Kidney capillary endothelial cell (primary cell): Measurements from ENCODE around the gene ARHGAP28.

ENCODE experiments used
- DNase-seq: peaks from one replicate; pipeline ENCODE4 v3.0.0-alpha.2; 2018; ENCODE audit warnings: low spot score

The ARHGAP28 gene

DNA sequence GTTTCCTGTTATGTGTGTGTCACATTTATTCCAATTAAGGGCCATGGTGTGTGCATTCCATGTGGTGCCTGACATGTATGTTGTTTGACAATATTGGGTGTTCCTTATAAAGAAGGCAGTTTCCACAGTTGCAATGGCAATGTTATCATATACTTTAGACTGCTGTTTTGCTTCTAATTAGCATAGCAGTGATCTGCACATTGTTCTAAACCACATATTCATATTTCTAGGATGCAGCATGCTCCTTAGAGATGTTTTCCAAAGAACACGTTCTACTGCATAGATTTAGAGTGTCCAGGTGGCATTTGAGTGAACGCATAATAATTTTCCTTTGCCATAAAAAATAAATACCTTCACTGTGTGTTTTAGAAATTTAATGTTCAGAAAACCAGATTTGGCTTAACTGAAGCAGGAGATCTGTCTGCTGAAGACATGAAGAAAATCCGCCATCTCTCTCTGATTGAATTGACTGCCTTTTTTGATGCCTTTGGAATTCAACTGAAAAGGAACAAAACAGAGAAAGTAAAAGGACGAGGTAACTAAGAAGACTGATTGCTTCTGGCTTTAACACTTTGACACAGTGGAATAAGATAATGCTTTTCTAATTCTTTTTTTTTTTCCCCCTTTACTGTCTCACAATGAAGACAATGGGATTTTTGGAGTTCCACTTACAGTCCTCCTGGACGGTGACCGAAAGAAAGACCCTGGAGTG, 143.7 kb downstream of the ARHGAP28 start:
- DNase-seq, result no peak

DNA sequence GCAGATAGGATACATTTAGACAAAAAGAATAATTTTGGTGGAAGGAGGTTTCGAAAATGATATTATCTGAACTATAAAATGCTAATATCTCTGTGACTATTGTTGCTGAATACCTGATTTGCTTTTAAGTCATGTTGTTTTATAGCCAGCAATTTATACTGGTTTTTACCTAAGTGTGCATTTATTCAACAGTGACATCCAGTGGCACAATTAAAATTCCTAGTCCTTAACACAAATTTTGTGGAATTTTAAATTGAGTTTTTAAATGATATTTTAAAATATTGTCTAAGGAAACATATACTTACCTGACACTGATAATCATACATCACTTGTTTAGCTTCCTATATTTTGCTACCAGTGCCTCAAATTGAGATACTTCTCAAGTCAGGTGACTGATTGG, 144.8 kb downstream of the ARHGAP28 start:
- DNase-seq, result no peak

DNA sequence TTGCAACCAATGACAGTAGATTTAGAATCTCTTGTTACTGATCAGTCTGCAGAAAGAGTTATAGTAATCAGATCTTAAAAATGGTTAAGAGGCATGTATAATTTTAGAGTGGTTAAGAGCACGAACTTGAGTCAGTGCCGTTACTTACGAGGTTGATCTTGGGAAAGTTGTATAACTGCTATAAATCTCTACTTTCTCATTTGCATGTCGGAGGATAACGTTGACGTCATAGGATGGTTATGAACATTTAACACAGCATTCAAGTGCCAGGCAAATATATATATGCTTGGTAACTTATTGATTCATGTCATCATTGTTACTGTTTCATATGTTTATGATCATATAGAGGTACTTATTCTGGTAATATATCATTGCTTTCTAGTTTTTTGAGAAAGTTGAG, 146.2 kb downstream of the ARHGAP28 start:
- DNase-seq, result no peak

GRCh38 chr18:6876641-6877041, 147.1 kb downstream of the ARHGAP28 start:
- no peak for DNase-seq

DNA sequence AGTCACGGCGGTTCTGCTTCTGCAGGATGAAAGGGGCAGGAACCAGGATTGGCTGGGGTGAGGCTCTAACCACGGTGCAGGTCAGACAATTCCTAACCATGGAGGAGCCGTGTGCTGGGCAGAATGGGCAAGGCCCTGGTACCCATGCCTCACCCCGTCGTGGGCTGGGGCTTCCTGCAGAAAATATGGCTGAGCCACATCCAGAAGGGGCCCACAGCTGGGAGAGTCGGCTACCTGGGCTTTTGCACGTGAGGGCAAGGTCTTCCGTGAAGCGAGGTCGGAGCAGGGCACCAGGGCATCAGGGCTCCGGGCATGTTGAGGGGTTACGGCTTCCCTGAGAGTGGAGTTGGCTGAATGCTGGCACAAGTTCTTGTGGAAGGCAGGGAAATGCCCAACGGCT, 147.8 kb downstream of the ARHGAP28 start:
- DNase-seq, result no peak

GRCh38 chr18:6878556-6879297, 149.2 kb downstream of the ARHGAP28 start:
- no peak for DNase-seq

DNA sequence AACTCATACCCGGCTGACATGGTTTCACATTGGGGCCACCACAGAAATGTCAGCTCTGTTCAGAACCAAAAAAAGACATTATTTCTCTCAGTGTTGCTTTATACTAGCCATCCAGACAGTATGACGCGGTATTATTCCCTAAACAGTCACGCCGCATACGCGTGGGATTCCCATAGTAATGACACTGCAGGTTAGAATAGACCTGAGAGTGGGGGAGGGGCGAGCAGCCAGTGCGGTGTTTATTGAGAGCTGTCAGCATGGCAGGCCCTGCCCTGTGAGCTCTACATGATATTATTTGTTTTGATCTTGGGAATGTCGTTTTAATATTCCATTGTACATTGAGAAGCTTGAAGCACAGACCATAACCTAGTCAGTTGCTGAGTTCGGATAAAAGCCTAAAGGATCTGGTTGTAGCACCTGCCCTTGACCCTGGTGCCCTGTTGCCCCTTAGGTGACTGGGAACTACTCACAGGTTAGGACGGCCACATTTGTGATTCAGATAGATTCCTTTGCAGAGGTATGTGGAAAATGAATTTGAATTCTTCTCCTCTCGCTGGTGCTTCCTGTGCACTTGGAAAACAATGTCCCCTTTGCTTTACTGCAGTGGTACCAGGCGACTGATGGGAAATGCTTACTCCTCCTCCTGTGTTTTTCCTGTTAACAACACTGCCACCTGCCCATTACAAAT, 150.1 kb downstream of the ARHGAP28 start:
- no peak for DNase-seq

- no peak for DNase-seq
Observed at GRCh38 chr18:6881034-6881820, 151.7 kb downstream of the ARHGAP28 start.

DNA sequence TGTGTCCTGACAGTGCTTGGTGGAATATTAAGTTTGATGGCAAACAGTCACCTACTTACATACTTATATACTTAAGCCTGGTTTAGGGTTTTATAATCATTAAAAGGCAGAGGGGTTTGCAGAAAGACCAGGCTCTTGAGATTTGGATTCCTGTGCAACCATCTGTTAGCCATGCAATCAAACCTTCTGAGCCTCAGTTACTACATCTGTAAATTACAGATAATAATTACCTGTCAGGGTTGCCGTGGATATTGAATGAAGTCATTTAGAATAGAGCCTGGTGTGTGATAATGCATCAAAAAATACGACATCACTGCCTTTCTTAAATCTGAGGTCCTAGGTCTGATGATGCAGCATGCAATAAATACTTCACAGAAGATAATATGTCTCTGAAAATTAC, 152.9 kb downstream of the ARHGAP28 start:
- no peak for DNase-seq

DNA sequence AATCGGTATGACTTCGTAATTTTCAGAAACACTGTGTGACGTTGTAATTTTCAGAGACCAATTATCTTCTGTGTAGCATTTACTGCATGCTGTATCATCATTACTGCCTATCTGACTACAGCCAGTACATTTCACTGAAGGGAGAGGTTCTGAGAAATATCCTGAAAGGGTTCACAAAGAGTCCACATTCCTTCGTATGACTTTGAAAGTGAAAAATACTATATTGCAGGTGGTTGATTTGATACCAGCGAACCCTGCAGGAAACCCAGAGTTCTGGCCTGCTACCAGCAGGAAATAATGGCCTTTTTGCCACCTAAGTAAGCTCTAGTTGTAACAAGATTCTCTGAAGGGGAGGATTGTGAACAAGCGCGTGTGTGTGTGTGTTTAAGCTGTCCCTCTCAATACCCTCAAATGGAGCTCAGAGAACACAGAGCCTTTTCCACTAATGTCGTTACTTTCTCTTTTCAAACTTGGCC, 155.5 kb downstream of the ARHGAP28 start:
- no peak for DNase-seq

GRCh38 chr18:6885992-6886796, 156.7 kb downstream of the ARHGAP28 start:
- DNase-seq, result peak; percentile 68

- DNase-seq, result no peak
Observed at GRCh38 chr18:6886797-6887330, 157.3 kb downstream of the ARHGAP28 start.

- DNase-seq, result no peak
Observed at GRCh38 chr18:6891788-6892187, 162.3 kb downstream of the ARHGAP28 start.

GRCh38 chr18:6901286-6901926, 171.9 kb downstream of the ARHGAP28 start:
- no peak for DNase-seq

- no peak for DNase-seq
Observed at GRCh38 chr18:6917072-6917471, 187.6 kb downstream of the ARHGAP28 start.

- peak; percentile 59 for DNase-seq
Observed at GRCh38 chr18:6920099-6920955, 190.8 kb downstream of the ARHGAP28 start.

GRCh38 chr18:6921571-6921970, 192.1 kb downstream of the ARHGAP28 start:
- DNase-seq, result no peak

GRCh38 chr18:6923220-6923619, 193.7 kb downstream of the ARHGAP28 start:
- no peak for DNase-seq

GRCh38 chr18:6927153-6927552, 197.6 kb downstream of the ARHGAP28 start:
- DNase-seq, result no peak

- DNase-seq, result no peak
Observed at GRCh38 chr18:6928359-6928758, 198.8 kb downstream of the ARHGAP28 start.
